PC-3 (cell line): Measurements from ENCODE around the gene GPATCH3.

Experiments used
- EZH2 ChIP-seq: fragments of 300-600 bp; sonication (generic); IDR thresholded peaks from one replicate; pipeline ENCODE4 v1.6.1; 2017; ENCODE audit warnings: antibody characterized with exemption, mild to moderate bottlenecking, low read length; ENCODE audit not compliant: unreplicated experiment
- EZH2phosphoT487 ChIP-seq: fragments of 300-600 bp; sonication (generic); IDR thresholded peaks from 2 replicates; pipeline ENCODE4 v1.6.1; 2018; ENCODE audit warnings: mild to moderate bottlenecking, antibody characterized with exemption, low read length, borderline replicate concordance
- TF ChIP-seq, protein P1 (sequence below): fragments of 300-600 bp; sonication (generic); conservative IDR thresholded peaks from 2 replicates; pipeline ENCODE4 v1.5.1; 2017; ENCODE audit warnings: antibody characterized with exemption, low read depth, mild to moderate bottlenecking, low read length

- TF ChIP-seq, protein P1, sequence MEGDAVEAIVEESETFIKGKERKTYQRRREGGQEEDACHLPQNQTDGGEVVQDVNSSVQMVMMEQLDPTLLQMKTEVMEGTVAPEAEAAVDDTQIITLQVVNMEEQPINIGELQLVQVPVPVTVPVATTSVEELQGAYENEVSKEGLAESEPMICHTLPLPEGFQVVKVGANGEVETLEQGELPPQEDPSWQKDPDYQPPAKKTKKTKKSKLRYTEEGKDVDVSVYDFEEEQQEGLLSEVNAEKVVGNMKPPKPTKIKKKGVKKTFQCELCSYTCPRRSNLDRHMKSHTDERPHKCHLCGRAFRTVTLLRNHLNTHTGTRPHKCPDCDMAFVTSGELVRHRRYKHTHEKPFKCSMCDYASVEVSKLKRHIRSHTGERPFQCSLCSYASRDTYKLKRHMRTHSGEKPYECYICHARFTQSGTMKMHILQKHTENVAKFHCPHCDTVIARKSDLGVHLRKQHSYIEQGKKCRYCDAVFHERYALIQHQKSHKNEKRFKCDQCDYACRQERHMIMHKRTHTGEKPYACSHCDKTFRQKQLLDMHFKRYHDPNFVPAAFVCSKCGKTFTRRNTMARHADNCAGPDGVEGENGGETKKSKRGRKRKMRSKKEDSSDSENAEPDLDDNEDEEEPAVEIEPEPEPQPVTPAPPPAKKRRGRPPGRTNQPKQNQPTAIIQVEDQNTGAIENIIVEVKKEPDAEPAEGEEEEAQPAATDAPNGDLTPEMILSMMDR, result no peak
- no peak for TF ChIP-seq EZH2
- TF ChIP-seq EZH2phosphoT487, result no peak
Observed at GRCh38 chr1:26900001-26900814, at the start of gene GPATCH3.
